HepG2 (cell line): Measurements from ENCODE around the gene CTSA. TPM values are rescaled to one million over a fixed set of nuclear protein-coding genes. Genes with fewer than 3 reads are reported as not detected.

Experiments used
- ARID4A ChIP-seq: sonication (generic); formaldehyde crosslinking; IDR thresholded peaks from 2 replicates; pipeline ENCODE4 v1.5.0; 2020; ENCODE audit warnings: mild to moderate bottlenecking, missing genetic modification reagents, borderline replicate concordance
- ARNTL ChIP-seq: sonication (generic); formaldehyde crosslinking; IDR thresholded peaks from 2 replicates; pipeline ENCODE4 v1.4.0; 2020; ENCODE audit warnings: mild to moderate bottlenecking, missing genetic modification reagents
- ETV5 ChIP-seq: IDR thresholded peaks from 2 replicates; pipeline ENCODE4 v1.6.1; 2018; ENCODE audit warnings: missing biosample characterization, missing genetic modification reagents, inconsistent platforms, borderline replicate concordance
- FOXJ3 ChIP-seq: sonication (generic); formaldehyde crosslinking; IDR thresholded peaks from 2 replicates; pipeline ENCODE4 v1.4.0; 2020; ENCODE audit warnings: missing genetic modification reagents, mild to moderate bottlenecking, borderline replicate concordance
- GABPB1 ChIP-seq: IDR thresholded peaks from 2 replicates; pipeline ENCODE4 v1.6.1; 2016; ENCODE audit warnings: mild to moderate bottlenecking, missing genetic modification reagents, moderate library complexity, missing compliant biosample characterization
- PRDM10 ChIP-seq: sonication (generic); formaldehyde crosslinking; IDR thresholded peaks from 2 replicates; pipeline ENCODE4 v1.4.0; 2020; ENCODE audit warnings: low read depth, missing genetic modification reagents
- SMYD3 ChIP-seq: sonication (generic); formaldehyde crosslinking; IDR thresholded peaks from 2 replicates; pipeline ENCODE4 v1.8.1; 2023; ENCODE audit warnings: mild to moderate bottlenecking, missing genetic modification reagents
- ZBTB7B ChIP-seq: sonication (generic); formaldehyde crosslinking; IDR thresholded peaks from 2 replicates; pipeline ENCODE4 v1.4.0; 2020; ENCODE audit warnings: missing genetic modification reagents
- ZNF292 ChIP-seq: sonication (generic); formaldehyde crosslinking; IDR thresholded peaks from 2 replicates; pipeline ENCODE4 v1.8.1; 2022; ENCODE audit warnings: mild to moderate bottlenecking, low read depth, missing genetic modification reagents, borderline replicate concordance
- ZSCAN31 ChIP-seq: sonication (generic); formaldehyde crosslinking; IDR thresholded peaks from 2 replicates; pipeline ENCODE4 v1.5.0; 2020; ENCODE audit warnings: low read depth, mild to moderate bottlenecking, missing genetic modification reagents
- polyA plus RNA-seq, 8 experiments: library from polyadenylated mRNA; depleted of rRNA in 3 of 8; stranded (reverse) in 7 of 8; unstranded in 1 of 8; fragments of >200 nt; fragmentation: Illumina TruSeq in 4 of 8; extraction: Trizol in 4 of 8; gene quantifications; 2 replicates each; pipeline versions ENCODE4 v1.2.1 to v1.2.3, GENCODE V29; 2011 to 2016; ENCODE audit warnings: low read depth in 4 of 8, missing spikeins in 1 of 8, mixed read lengths in 1 of 8; ENCODE audit not compliant: insufficient read depth in 1 of 8
- total RNA-seq, 5 experiments: library from RNA; depleted of rRNA; stranded (reverse); fragments of >200 nt; fragmentation: Illumina TruSeq; extraction: Trizol; gene quantifications; 2 replicates each; pipeline ENCODE4 v1.2.3, GENCODE V29; 2016; ENCODE audit warnings: low read depth in 1 of 5

Gene CTSA
- total and polyA plus RNA-seq, 2 of the 13 experiments (the other 11 are each of a cell fraction or from before 2014, with no cell fraction given), result 202 to 231 TPM

GRCh38 chr20:45861221-45862075 is 29.7 kb upstream of the CTSA start (continued):
- TF ChIP-seq PRDM10 (CRISPR knock-in tag) (no peak), ZBTB7B (peak; percentile 67; the same call in 1 of the 2 replicates), ZNF292 (CRISPR knock-in tag) (peak; percentile 40; the same call in 1 of the 2 replicates), SMYD3 (CRISPR knock-in tag) (0 out of 2 replicates have a peak, but pooled peaks have one; percentile 24), FOXJ3 (CRISPR knock-in tag) (peak; percentile 15; the same call in 1 of the 2 replicates), ARID4A (CRISPR knock-in tag) (0 out of 2 replicates have a peak, but pooled peaks have one; percentile 27), ARNTL (CRISPR knock-in tag) (no peak), ETV5 (CRISPR knock-in tag) (peak; percentile 31; the same call in 1 of the 2 replicates), GABPB1 (CRISPR knock-in tag) (no peak), ZSCAN31 (0 out of 2 replicates have a peak, but pooled peaks have one; percentile 40)
